WTC11 (cell line): ENCODE measurements around the gene TSPAN32. TPM values are rescaled to one million over a fixed set of nuclear protein-coding genes. Genes with fewer than 3 reads are reported as not detected.

Source experiments
- ATAC-seq: fragments of 200-7000 bp; cut with Tn5 transposase; 2 replicates; pipeline ENCODE4 v1.10.0; 2021; ENCODE audit warnings: mild to moderate bottlenecking, moderate library complexity
- CTCF ChIA-PET: fragments of 300-600 bp; sonication (Branson Sonifier 250); formaldehyde crosslinking; loops from one replicate; lab custom pipeline; 2021; ENCODE audit warnings: antibody characterized with exemption; lab: Charles Lee
- POLR2A ChIA-PET: fragments of 350-600 bp; sonication (Branson Sonifier 250); formaldehyde crosslinking; loops from one replicate; lab custom pipeline; 2021; ENCODE audit warnings: antibody characterized with exemption; lab: Charles Lee
- DNase-seq: peaks from one replicate; pipeline ENCODE4 v3.0.0; 2021; ENCODE audit warnings: low spot score
- H3K27ac Mint-ChIP-seq: 2 replicates; pipeline ENCODE4 v1.8.0; 2021; ENCODE audit warnings: mixed read lengths
- H3K27me3 Mint-ChIP-seq: 2 replicates; pipeline ENCODE4 v1.8.0; 2021; ENCODE audit warnings: low read depth, mild to moderate bottlenecking, moderate library complexity, mixed read lengths
- H3K36me3 Mint-ChIP-seq: 2 replicates; pipeline ENCODE4 v1.8.0; 2021; ENCODE audit warnings: mixed read lengths
- H3K4me1 Mint-ChIP-seq: 2 replicates; pipeline ENCODE4 v1.8.0; 2022; ENCODE audit warnings: mixed read lengths
- H3K4me3 Mint-ChIP-seq: 2 replicates; pipeline ENCODE4 v1.8.0; 2021; ENCODE audit warnings: mild to moderate bottlenecking, moderate library complexity, mixed read lengths
- H3K9me3 Mint-ChIP-seq: 2 replicates; pipeline ENCODE4 v1.8.0; 2021; ENCODE audit warnings: mixed read lengths
- CBFB ChIP-seq: sonication (generic); formaldehyde crosslinking; IDR thresholded peaks from 2 replicates; pipeline ENCODE4 v1.8.1; 2022; ENCODE audit warnings: mild to moderate bottlenecking, low read depth, missing genetic modification reagents
- CREB1 ChIP-seq: sonication (generic); formaldehyde crosslinking; IDR thresholded peaks from 2 replicates; pipeline ENCODE4 v1.8.0; 2023; ENCODE audit warnings: mild to moderate bottlenecking, missing genetic modification reagents
- CREM ChIP-seq: sonication (generic); formaldehyde crosslinking; IDR thresholded peaks from 2 replicates; pipeline ENCODE4 v1.8.1; 2022; ENCODE audit warnings: mild to moderate bottlenecking, missing genetic modification reagents, moderate library complexity
- FOXJ3 ChIP-seq: sonication (generic); formaldehyde crosslinking; IDR thresholded peaks from 2 replicates; pipeline ENCODE4 v1.9.0; 2021; ENCODE audit warnings: missing genetic modification reagents, mild to moderate bottlenecking, borderline replicate concordance
- GRHL2 ChIP-seq: fragments of 250-450 bp; sonication (Bioruptor Pico); IDR thresholded peaks from 2 replicates; pipeline ENCODE4 v1.8.0; 2022; ENCODE audit warnings: mild to moderate bottlenecking, moderate library complexity; ENCODE audit not compliant: insufficient replicate concordance, severe bottlenecking
- IRF2 ChIP-seq: sonication (generic); formaldehyde crosslinking; IDR thresholded peaks from 2 replicates; pipeline ENCODE4 v1.8.0; 2022; ENCODE audit warnings: low read depth, missing genetic modification reagents, borderline replicate concordance
- KAT7 ChIP-seq: sonication (generic); formaldehyde crosslinking; IDR thresholded peaks from 2 replicates; pipeline ENCODE4 v1.8.1; 2023; ENCODE audit warnings: missing genetic modification reagents, mild to moderate bottlenecking, borderline replicate concordance
- MXD4 ChIP-seq: fragments of 250-450 bp; sonication (Bioruptor Pico); IDR thresholded peaks from 2 replicates; pipeline ENCODE4 v1.8.0; 2021; ENCODE audit warnings: mild to moderate bottlenecking, moderate library complexity, borderline replicate concordance
- NFATC4 ChIP-seq: fragments of 250-450 bp; sonication (Bioruptor Pico); IDR thresholded peaks from 2 replicates; pipeline ENCODE4 v1.9.0; 2021; ENCODE audit warnings: mild to moderate bottlenecking
- NFE2L1 ChIP-seq: sonication (generic); formaldehyde crosslinking; IDR thresholded peaks from 2 replicates; pipeline ENCODE4 v1.8.1; 2023; ENCODE audit warnings: missing genetic modification reagents
- NFYB ChIP-seq: sonication (generic); formaldehyde crosslinking; conservative IDR thresholded peaks from 2 replicates; pipeline ENCODE4 v1.8.0; 2022; ENCODE audit warnings: low read depth, missing genetic modification reagents
- NR1H2 ChIP-seq: sonication (generic); formaldehyde crosslinking; IDR thresholded peaks from 2 replicates; pipeline ENCODE4 v1.9.0; 2021; ENCODE audit warnings: mild to moderate bottlenecking, moderate library complexity, missing genetic modification reagents
- RELA ChIP-seq: sonication (generic); formaldehyde crosslinking; IDR thresholded peaks from 2 replicates; pipeline ENCODE4 v1.8.1; 2022; ENCODE audit warnings: missing genetic modification reagents, mild to moderate bottlenecking, borderline replicate concordance
- TEAD1 ChIP-seq: sonication (generic); formaldehyde crosslinking; IDR thresholded peaks from 2 replicates; pipeline ENCODE4 v1.8.0; 2022; ENCODE audit warnings: mild to moderate bottlenecking, missing genetic modification reagents
- TP53 ChIP-seq: sonication (generic); formaldehyde crosslinking; IDR thresholded peaks from 2 replicates; pipeline ENCODE4 v1.8.1; 2023; ENCODE audit warnings: mild to moderate bottlenecking, missing genetic modification reagents
- USF1 ChIP-seq: sonication (generic); formaldehyde crosslinking; IDR thresholded peaks from 2 replicates; pipeline ENCODE4 v1.8.0; 2022; ENCODE audit warnings: mild to moderate bottlenecking, missing genetic modification reagents
- ZBTB21 ChIP-seq: sonication (generic); formaldehyde crosslinking; IDR thresholded peaks from 2 replicates; pipeline ENCODE4 v1.8.1; 2023; ENCODE audit warnings: mild to moderate bottlenecking, missing genetic modification reagents, borderline replicate concordance
- ZMAT4 ChIP-seq: fragments of 250-450 bp; sonication (Bioruptor Pico); IDR thresholded peaks from 2 replicates; pipeline ENCODE4 v1.9.0; 2021; ENCODE audit warnings: mild to moderate bottlenecking
- ZNF138 ChIP-seq: sonication (generic); formaldehyde crosslinking; conservative IDR thresholded peaks from 2 replicates; pipeline ENCODE4 v1.8.1; 2022; ENCODE audit warnings: mild to moderate bottlenecking, moderate library complexity, missing genetic modification reagents
- ZNF281 ChIP-seq: sonication (generic); formaldehyde crosslinking; IDR thresholded peaks from 2 replicates; pipeline ENCODE4 v1.8.0; 2023; ENCODE audit warnings: mild to moderate bottlenecking, missing genetic modification reagents
- ZNF317 ChIP-seq: sonication (generic); formaldehyde crosslinking; IDR thresholded peaks from 2 replicates; pipeline ENCODE4 v1.8.1; 2023; ENCODE audit warnings: low read depth, mild to moderate bottlenecking, moderate library complexity, missing genetic modification reagents, borderline replicate concordance
- ZNF396 ChIP-seq: fragments of 250-450 bp; sonication (Bioruptor Pico); IDR thresholded peaks from 2 replicates; pipeline ENCODE4 v1.8.0; 2021; ENCODE audit warnings: mild to moderate bottlenecking, moderate library complexity, borderline replicate concordance
- ZNF423 ChIP-seq: fragments of 250-450 bp; sonication (Bioruptor Pico); IDR thresholded peaks from 2 replicates; pipeline ENCODE4 v2.1.2; 2022; ENCODE audit warnings: mild to moderate bottlenecking, moderate library complexity
- ZNF512 ChIP-seq: sonication (generic); formaldehyde crosslinking; IDR thresholded peaks from 2 replicates; pipeline ENCODE4 v1.8.1; 2022; ENCODE audit warnings: missing genetic modification reagents, borderline replicate concordance
- ZNF671 ChIP-seq: fragments of 250-450 bp; sonication (Bioruptor Pico); IDR thresholded peaks from 2 replicates; pipeline ENCODE4 v1.8.0; 2021; ENCODE audit warnings: mild to moderate bottlenecking
- total RNA-seq: library from RNA; stranded (reverse); gene quantifications from 3 replicates; pipeline ENCODE4 v1.2.3, GENCODE V29; 2021
- TF ChIP-seq, protein P1 (sequence below): sonication (generic); formaldehyde crosslinking; IDR thresholded peaks from 2 replicates; pipeline ENCODE4 v1.8.1; 2023; ENCODE audit warnings: mild to moderate bottlenecking, missing genetic modification reagents
- TF ChIP-seq, protein P2 (sequence below): sonication (generic); formaldehyde crosslinking; IDR thresholded peaks from 2 replicates; pipeline ENCODE4 v1.8.0; 2023; ENCODE audit warnings: missing genetic modification reagents
- TF ChIP-seq, protein P3 (sequence below): sonication (generic); formaldehyde crosslinking; IDR thresholded peaks from 2 replicates; pipeline ENCODE4 v1.8.1; 2022; ENCODE audit warnings: low read depth, mild to moderate bottlenecking, moderate library complexity, missing genetic modification reagents, borderline replicate concordance

TSPAN32 gene
- total RNA-seq, 1 experiment from 2014 or later = not detected

DNA sequence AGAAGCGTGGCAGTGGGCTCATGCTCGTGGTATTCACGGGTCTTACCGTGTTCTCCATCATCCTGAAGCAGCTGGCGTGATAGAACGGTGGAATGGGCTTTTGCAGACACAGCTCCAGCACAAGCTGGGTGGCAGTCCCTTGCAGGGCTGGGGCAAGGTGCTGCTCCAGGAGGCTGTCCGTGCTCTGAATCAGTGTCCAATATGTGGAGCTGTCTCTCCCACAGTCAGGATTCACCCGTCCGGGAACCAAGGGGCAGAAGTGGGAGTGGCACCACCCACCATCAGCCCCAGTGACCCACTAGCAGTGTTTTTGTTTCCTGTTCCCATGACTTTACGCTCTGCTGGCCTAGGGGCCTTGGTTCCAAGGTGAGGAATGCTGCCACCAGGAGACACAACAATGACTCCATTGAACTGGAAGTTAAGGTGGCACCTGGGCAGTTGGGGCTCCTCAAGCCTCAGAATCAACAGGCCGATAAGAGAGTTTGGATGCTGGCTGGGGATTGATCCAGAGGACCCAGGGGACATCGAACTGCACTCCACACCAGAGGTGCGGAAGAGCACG is 58.3 kb downstream of the TSPAN32 start:
- DNase-seq = no peak
- Mint-ChIP-seq H3K27ac (no peak overlapping the region), H3K27me3 (peaks cover 23% of the 10 kb centered on the region), H3K36me3 (peaks cover 2% of the 10 kb centered on the region; the same call in 1 of the 2 replicates), H3K4me1 (no peaks in the 10 kb centered on the region), H3K4me3 (no peak overlapping the region), H3K9me3 (peaks cover 15% of the 10 kb centered on the region)
- CTCF ChIA-PET = no interaction called here
- no peak for TF ChIP-seq CREM (CRISPR knock-in tag)
- TF ChIP-seq, protein P1, sequence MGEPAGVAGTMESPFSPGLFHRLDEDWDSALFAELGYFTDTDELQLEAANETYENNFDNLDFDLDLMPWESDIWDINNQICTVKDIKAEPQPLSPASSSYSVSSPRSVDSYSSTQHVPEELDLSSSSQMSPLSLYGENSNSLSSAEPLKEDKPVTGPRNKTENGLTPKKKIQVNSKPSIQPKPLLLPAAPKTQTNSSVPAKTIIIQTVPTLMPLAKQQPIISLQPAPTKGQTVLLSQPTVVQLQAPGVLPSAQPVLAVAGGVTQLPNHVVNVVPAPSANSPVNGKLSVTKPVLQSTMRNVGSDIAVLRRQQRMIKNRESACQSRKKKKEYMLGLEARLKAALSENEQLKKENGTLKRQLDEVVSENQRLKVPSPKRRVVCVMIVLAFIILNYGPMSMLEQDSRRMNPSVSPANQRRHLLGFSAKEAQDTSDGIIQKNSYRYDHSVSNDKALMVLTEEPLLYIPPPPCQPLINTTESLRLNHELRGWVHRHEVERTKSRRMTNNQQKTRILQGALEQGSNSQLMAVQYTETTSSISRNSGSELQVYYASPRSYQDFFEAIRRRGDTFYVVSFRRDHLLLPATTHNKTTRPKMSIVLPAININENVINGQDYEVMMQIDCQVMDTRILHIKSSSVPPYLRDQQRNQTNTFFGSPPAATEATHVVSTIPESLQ (CRISPR knock-in tag) = no peak
- TF ChIP-seq MXD4 (CRISPR knock-in tag) = no peak
- no peak for TF ChIP-seq ZNF423 (CRISPR knock-in tag)
- TF ChIP-seq NFYB (CRISPR knock-in tag) = no peak
- TF ChIP-seq CREB1 (CRISPR knock-in tag) = no peak
- TF ChIP-seq KAT7 (CRISPR knock-in tag) = no peak
- no peak for TF ChIP-seq ZNF512 (CRISPR knock-in tag)
- no peak for TF ChIP-seq TEAD1 (CRISPR knock-in tag)
- no peak for TF ChIP-seq ZNF396 (CRISPR knock-in tag)
- no peak for TF ChIP-seq USF1 (CRISPR knock-in tag)
- no peak for TF ChIP-seq IRF2 (CRISPR knock-in tag)
- no peak for TF ChIP-seq NR1H2 (CRISPR knock-in tag)
- no peak for TF ChIP-seq NFE2L1 (CRISPR knock-in tag)
- TF ChIP-seq TP53 (CRISPR knock-in tag) = no peak
- TF ChIP-seq, protein P2, sequence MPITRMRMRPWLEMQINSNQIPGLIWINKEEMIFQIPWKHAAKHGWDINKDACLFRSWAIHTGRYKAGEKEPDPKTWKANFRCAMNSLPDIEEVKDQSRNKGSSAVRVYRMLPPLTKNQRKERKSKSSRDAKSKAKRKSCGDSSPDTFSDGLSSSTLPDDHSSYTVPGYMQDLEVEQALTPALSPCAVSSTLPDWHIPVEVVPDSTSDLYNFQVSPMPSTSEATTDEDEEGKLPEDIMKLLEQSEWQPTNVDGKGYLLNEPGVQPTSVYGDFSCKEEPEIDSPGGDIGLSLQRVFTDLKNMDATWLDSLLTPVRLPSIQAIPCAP = no peak
- no peak for TF ChIP-seq ZNF138 (CRISPR knock-in tag)
- POLR2A ChIA-PET = no interaction called here
- ATAC-seq = no peak

- POLR2A ChIA-PET = no interaction called here
- CTCF ChIA-PET = no interaction called here
- ATAC-seq = no peak
- Mint-ChIP-seq H3K27ac (no peak overlapping the region), H3K36me3 (no peaks in the 10 kb centered on the region), H3K27me3 (peaks cover 17% of the 10 kb centered on the region), H3K4me3 (no peak overlapping the region), H3K9me3 (peaks cover 6% of the 10 kb centered on the region), H3K4me1 (no peaks in the 10 kb centered on the region)
- no peak for DNase-seq
- no peak for TF ChIP-seq GRHL2 (CRISPR knock-in tag)
- TF ChIP-seq NFATC4 (CRISPR knock-in tag) = no peak
- TF ChIP-seq ZNF671 (CRISPR knock-in tag) = no peak
- no peak for TF ChIP-seq CBFB
- TF ChIP-seq FOXJ3 (CRISPR knock-in tag) = no peak
- TF ChIP-seq RELA (CRISPR knock-in tag) = no peak
- no peak for TF ChIP-seq ZNF317 (CRISPR knock-in tag)
- TF ChIP-seq ZBTB21 = no peak
- no peak for TF ChIP-seq TEAD1 (CRISPR knock-in tag)
- no peak for TF ChIP-seq ZNF138 (CRISPR knock-in tag)
- TF ChIP-seq, protein P3, sequence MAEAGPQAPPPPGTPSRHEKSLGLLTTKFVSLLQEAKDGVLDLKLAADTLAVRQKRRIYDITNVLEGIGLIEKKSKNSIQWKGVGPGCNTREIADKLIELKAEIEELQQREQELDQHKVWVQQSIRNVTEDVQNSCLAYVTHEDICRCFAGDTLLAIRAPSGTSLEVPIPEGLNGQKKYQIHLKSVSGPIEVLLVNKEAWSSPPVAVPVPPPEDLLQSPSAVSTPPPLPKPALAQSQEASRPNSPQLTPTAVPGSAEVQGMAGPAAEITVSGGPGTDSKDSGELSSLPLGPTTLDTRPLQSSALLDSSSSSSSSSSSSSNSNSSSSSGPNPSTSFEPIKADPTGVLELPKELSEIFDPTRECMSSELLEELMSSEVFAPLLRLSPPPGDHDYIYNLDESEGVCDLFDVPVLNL = no peak
- TF ChIP-seq ZNF281 (CRISPR knock-in tag) = no peak
- no peak for TF ChIP-seq ZMAT4
These were observed 59.8 kb downstream of the TSPAN32 start for GRCh38 chr11:2361565-2361964.
